ENCODE measurements around the gene TAMALIN.

- TF ChIP-seq, protein P1, sequence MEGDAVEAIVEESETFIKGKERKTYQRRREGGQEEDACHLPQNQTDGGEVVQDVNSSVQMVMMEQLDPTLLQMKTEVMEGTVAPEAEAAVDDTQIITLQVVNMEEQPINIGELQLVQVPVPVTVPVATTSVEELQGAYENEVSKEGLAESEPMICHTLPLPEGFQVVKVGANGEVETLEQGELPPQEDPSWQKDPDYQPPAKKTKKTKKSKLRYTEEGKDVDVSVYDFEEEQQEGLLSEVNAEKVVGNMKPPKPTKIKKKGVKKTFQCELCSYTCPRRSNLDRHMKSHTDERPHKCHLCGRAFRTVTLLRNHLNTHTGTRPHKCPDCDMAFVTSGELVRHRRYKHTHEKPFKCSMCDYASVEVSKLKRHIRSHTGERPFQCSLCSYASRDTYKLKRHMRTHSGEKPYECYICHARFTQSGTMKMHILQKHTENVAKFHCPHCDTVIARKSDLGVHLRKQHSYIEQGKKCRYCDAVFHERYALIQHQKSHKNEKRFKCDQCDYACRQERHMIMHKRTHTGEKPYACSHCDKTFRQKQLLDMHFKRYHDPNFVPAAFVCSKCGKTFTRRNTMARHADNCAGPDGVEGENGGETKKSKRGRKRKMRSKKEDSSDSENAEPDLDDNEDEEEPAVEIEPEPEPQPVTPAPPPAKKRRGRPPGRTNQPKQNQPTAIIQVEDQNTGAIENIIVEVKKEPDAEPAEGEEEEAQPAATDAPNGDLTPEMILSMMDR (conservative IDR thresholded peaks at IDR 0.05; ENCODE audit: low read depth in 2 of 2) = no peak
- no peak for TF ChIP-seq EZH2 (IDR thresholded peaks at IDR 0.05; ENCODE audit: low read depth, unreplicated experiment)
- TF ChIP-seq, protein P2, sequence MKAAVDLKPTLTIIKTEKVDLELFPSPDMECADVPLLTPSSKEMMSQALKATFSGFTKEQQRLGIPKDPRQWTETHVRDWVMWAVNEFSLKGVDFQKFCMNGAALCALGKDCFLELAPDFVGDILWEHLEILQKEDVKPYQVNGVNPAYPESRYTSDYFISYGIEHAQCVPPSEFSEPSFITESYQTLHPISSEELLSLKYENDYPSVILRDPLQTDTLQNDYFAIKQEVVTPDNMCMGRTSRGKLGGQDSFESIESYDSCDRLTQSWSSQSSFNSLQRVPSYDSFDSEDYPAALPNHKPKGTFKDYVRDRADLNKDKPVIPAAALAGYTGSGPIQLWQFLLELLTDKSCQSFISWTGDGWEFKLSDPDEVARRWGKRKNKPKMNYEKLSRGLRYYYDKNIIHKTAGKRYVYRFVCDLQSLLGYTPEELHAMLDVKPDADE (IDR thresholded peaks at IDR 0.05) = no peak
- TF ChIP-seq POLR2AphosphoS5 (IDR thresholded peaks at IDR 0.05; ENCODE audit: low read depth) = no peak
- no peak for TF ChIP-seq EZH2phosphoT487 (IDR thresholded peaks at IDR 0.05; ENCODE audit: unreplicated experiment)
- no peak for TF ChIP-seq CREB1 (CRISPR knock-in tag; IDR thresholded peaks at IDR 0.05; ENCODE audit: low read depth)
- TF ChIP-seq REST (IDR thresholded peaks at IDR 0.05; ENCODE audit: unreplicated experiment) = no peak
These were observed 16.1 kb downstream of the TAMALIN start for GRCh38 chr12:52022841-52023181.
